Thoracic aorta (tissue), 2 donors: ENCODE results near the gene BNIP1. TPM values are rescaled to one million over a fixed set of nuclear protein-coding genes. Genes with fewer than 3 reads are reported as not detected.
A peak's percentile ranks its signal among the peaks of the same experiment; 100 is the strongest.

Experiments used
- ATAC-seq: fragments of 150-250 bp; one replicate; pipeline ENCODE4 v1.8.0; 2017; ENCODE audit warnings: low read depth; ENCODE audit not compliant: insufficient number of reproducible peaks, low FRiP score
- DNase-seq: peaks from one replicate; pipeline ENCODE4 v3.0.0-alpha.2; 2020; ENCODE audit warnings: low spot score
- H3K27ac ChIP-seq, 2 donors: fragments of 200-600 bp; sonication (generic); 1 replicate in 1 of 2; 2 replicates in 1 of 2; pipeline ENCODE4 v1.5.1; 2016; ENCODE audit warnings: mild to moderate bottlenecking in 2 of 2, moderate library complexity in 2 of 2
- H3K27me3 ChIP-seq: fragments of 200-600 bp; sonication (generic); replicated peaks from 2 replicates; pipeline ENCODE4 v1.6.0; 2016; ENCODE audit warnings: mild to moderate bottlenecking; ENCODE audit not compliant: insufficient read depth
- H3K36me3 ChIP-seq: fragments of 200-600 bp; sonication (generic); one replicate; pipeline ENCODE4 v1.5.1; 2016
- H3K4me1 ChIP-seq, 2 donors: fragments of 200-600 bp; sonication (generic); 1 replicate in 1 of 2; 2 replicates in 1 of 2; pipeline versions ENCODE4 v1.5.1 to v1.6.0; 2016; ENCODE audit warnings: low read depth in 2 of 2, mild to moderate bottlenecking in 1 of 2; ENCODE audit not compliant: control insufficient read depth in 1 of 2
- H3K4me3 ChIP-seq: fragments of 200-600 bp; sonication (generic); 2 replicates; pipeline ENCODE4 v1.5.1; 2016; ENCODE audit warnings: mild to moderate bottlenecking
- H3K9me3 ChIP-seq: fragments of 200-600 bp; sonication (generic); 2 replicates; pipeline ENCODE4 v1.5.1; 2016
- CTCF ChIP-seq: fragments of 200-600 bp; sonication (generic); IDR thresholded peaks from one replicate; pipeline ENCODE4 v1.5.1; 2019; ENCODE audit warnings: antibody characterized with exemption
- total RNA-seq, 2 donors: library from RNA; depleted of rRNA; stranded (reverse); fragments of >200 nt; gene quantifications; one replicate each; pipeline versions ENCODE4 v1.1.0 to v1.2.3, GENCODE V29; 2016

Gene BNIP1
- total RNA-seq, 2 donors from 2014 or later, result 4.9 to 7.8 TPM

DNA sequence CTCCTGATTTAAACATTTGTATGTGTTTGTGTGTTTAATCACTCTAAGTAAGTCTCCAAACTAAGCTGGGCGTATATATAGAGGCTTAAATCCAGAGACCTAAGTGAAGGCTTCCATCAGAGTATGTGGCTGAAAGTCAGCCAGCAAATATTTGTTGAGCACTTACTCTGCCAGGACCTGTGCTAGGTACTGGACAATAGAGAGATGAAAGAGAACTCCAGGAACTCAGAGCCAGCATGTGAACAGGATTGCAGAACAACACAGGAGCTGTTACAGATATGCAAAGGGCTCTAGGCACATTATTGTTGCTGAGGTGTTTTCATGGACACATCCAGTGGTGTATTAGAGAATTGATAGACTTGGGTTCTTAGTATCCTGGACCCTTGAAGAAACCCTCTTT is 4.7 kb upstream of the BNIP1 start:
- ATAC-seq, result no peak
- Histone ChIP-seq H3K4me1 (no peaks in the 10 kb centered on the region), H3K27me3 (no peaks in the 10 kb centered on the region), H3K9me3 (no peaks in the 10 kb centered on the region), H3K27ac (no peak overlapping the region), H3K36me3 (no peaks in the 10 kb centered on the region), H3K4me3 (no peak overlapping the region)
- DNase-seq, result no peak
- no peak for TF ChIP-seq CTCF

- Histone ChIP-seq H3K4me3 (no peak overlapping the region), H3K9me3 (no peaks in the 10 kb centered on the region), H3K4me1 (no peaks in the 10 kb centered on the region), H3K27ac (no peak overlapping the region), H3K36me3 (no peaks in the 10 kb centered on the region), H3K27me3 (no peaks in the 10 kb centered on the region)
- TF ChIP-seq CTCF, result no peak
- no peak for DNase-seq
- no peak for ATAC-seq
These were observed 3.6 kb upstream of the BNIP1 start for GRCh38 chr5:173140769-173141168.

DNA sequence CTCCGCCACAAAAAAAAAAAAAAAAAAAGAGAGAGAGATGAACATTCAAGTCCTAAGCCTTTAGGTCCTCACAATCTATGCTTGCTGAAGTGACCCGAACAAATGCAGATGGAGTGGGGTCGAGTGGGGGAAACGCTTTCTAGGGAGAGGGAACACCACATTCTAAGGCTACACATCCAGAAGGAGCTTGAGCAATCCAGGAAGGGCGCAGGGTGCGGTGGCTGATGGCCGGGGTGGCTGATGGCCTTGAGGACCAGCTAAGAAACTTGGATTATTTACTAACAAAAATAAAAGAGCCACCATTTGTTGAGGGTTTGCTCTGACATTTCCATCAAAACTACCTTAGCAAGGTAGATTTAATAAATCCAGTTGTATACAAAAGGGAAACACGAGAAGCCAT is 764 bp upstream of the BNIP1 start:
- TF ChIP-seq CTCF, result no peak
- Histone ChIP-seq H3K4me1 (no peaks in the 10 kb centered on the region), H3K27ac (no peak overlapping the region), H3K27me3 (no peaks in the 10 kb centered on the region), H3K9me3 (no peaks in the 10 kb centered on the region), H3K36me3 (peaks cover 4% of the 10 kb centered on the region), H3K4me3 (peak overlapping the region; percentile 83)
- ATAC-seq, result no peak
- DNase-seq, result no peak

- Histone ChIP-seq H3K36me3 (peaks cover 9% of the 10 kb centered on the region), H3K9me3 (no peaks in the 10 kb centered on the region), H3K4me1 (no peaks in the 10 kb centered on the region), H3K27me3 (no peaks in the 10 kb centered on the region), H3K4me3 (no peak overlapping the region), H3K27ac (no peak overlapping the region)
- no peak for TF ChIP-seq CTCF
- DNase-seq, result no peak
- no peak for ATAC-seq
These were observed 4.0 kb downstream of the BNIP1 start for GRCh38 chr5:173148354-173148753.

DNA sequence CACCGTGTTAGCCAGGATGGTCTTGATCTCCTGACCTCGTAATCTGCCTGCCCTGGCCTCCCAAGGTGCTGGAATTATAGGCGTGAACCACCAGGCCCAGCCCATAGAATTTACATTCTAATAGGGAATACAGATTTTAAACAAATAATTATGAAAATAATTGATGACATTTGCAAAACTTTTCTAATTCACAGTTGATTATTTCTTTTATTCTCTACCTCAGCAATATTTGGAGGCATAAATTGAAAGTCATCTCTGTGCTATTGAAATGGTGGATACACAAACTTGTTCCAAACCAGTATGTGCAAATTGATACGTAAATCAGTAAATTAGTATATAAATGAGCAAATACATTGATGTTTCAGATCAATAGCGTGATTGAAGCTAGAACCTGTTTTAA is 8.2 kb downstream of the BNIP1 start:
- no peak for DNase-seq
- H3K4me3 ChIP-seq, result no peak overlapping the region
- no peaks in the 10 kb centered on the region for H3K27me3 ChIP-seq
- no peak for TF ChIP-seq CTCF
- H3K36me3 ChIP-seq, result peaks cover 20% of the 10 kb centered on the region
- ATAC-seq, result no peak
- H3K4me1 ChIP-seq, result no peaks in the 10 kb centered on the region
- no peak overlapping the region for H3K27ac ChIP-seq
- H3K9me3 ChIP-seq, result no peaks in the 10 kb centered on the region
